NCI-H187 treated with DMSO at 0.1 percent for 48 hours (cell line): Measurements from ENCODE around the gene PRKG2.

Source experiments
- DNase-seq: peaks from one replicate; lab custom pipeline; 2025; lab: John Stamatoyannopoulos, UW

The PRKG2 gene

GRCh38 chr4:81093720-81094401 lies 121.2 kb downstream of the PRKG2 start:
- DNase-seq, result no peak

- no peak for DNase-seq
Measured at GRCh38 chr4:81085979-81086378, 129.0 kb downstream of the PRKG2 start.

- DNase-seq, result no peak
Measured at GRCh38 chr4:81085291-81085690, 129.7 kb downstream of the PRKG2 start.

GRCh38 chr4:81084634-81085033 lies 130.4 kb downstream of the PRKG2 start:
- DNase-seq, result no peak

- no peak for DNase-seq
Measured at GRCh38 chr4:81084029-81084428, 131.0 kb downstream of the PRKG2 start.

GRCh38 chr4:81081156-81081555 lies 133.9 kb downstream of the PRKG2 start:
- DNase-seq, result no peak

GRCh38 chr4:81071013-81071412 lies 144.0 kb downstream of the PRKG2 start:
- DNase-seq, result no peak

- peak; percentile 75 for DNase-seq
Measured at GRCh38 chr4:81069706-81070331, 145.2 kb downstream of the PRKG2 start.

- no peak for DNase-seq
Measured at GRCh38 chr4:81065446-81065845, 149.6 kb downstream of the PRKG2 start.

GRCh38 chr4:81062001-81062400 lies 153.0 kb downstream of the PRKG2 start:
- DNase-seq, result no peak

GRCh38 chr4:81061344-81061730 lies 153.7 kb downstream of the PRKG2 start:
- no peak for DNase-seq

- DNase-seq, result no peak
Measured at GRCh38 chr4:81060587-81061343, 154.3 kb downstream of the PRKG2 start.

- no peak for DNase-seq
Measured at GRCh38 chr4:81058621-81059020, 156.4 kb downstream of the PRKG2 start.

GRCh38 chr4:81052119-81053068 lies 162.6 kb downstream of the PRKG2 start:
- DNase-seq, result no peak

GRCh38 chr4:81049907-81050306 lies 165.1 kb downstream of the PRKG2 start:
- DNase-seq, result no peak

- DNase-seq, result no peak
Measured at GRCh38 chr4:81049330-81049729, 165.7 kb downstream of the PRKG2 start.

GRCh38 chr4:81042578-81043365 lies 172.2 kb downstream of the PRKG2 start:
- no peak for DNase-seq

- peak; percentile 40 for DNase-seq
Measured at GRCh38 chr4:81040012-81040659, 174.9 kb downstream of the PRKG2 start.

- DNase-seq, result no peak
Measured at GRCh38 chr4:81039351-81039972, 175.6 kb downstream of the PRKG2 start.

GRCh38 chr4:81038636-81039350 lies 176.2 kb downstream of the PRKG2 start:
- DNase-seq, result no peak
